A549 treated with Mapracorat at 1 μM for 4 hours (cell line): ENCODE results near the gene ZNF264. TPM values are rescaled to one million over a fixed set of nuclear protein-coding genes. Genes with fewer than 3 reads are reported as not detected.

ENCODE experiments used
- total RNA-seq: library from RNA; stranded (reverse); fragments of 200-300 nt; extraction: Qiagen RNA extraction; gene quantifications from 5 replicates; pipeline ENCODE4 v1.2.3, GENCODE V29; 2022

The ZNF264 gene
- total RNA-seq, result 5.5 to 9.0 TPM (median 8.4 TPM) in 5 replicates

GRCh38 chr19:57191141-57192076, at the start of gene ZNF264:
Gene ZNF264, plus strand, starts transcription at chr19:57191500. Its CDS starts 414 bp downstream, at chr19:57191914.

GRCh38 chr19:57167385-57167784, 23.9 kb upstream of the ZNF264 start, which contains the start of gene DUXA:
Gene DUXA, minus strand, starts transcription at chr19:57167485. Its CDS starts 42 bp downstream, at chr19:57167443.

GRCh38 chr19:57240311-57241090, 49.2 kb downstream of the ZNF264 start, which contains the start of gene ZNF805:
Gene ZNF805, plus strand, starts transcription at chr19:57240632. Its CDS starts 260 bp downstream, at chr19:57240892.

Other genes with a start within 250 kb of the ZNF264 start
- gene USP29, start 71.5 kb upstream of the ZNF264 start, total RNA-seq, result not detected in 5 replicates
- not detected in 5 replicates for gene ZIM3, start 46.3 kb upstream of the ZNF264 start, total RNA-seq
- not detected in 5 replicates for gene DUXA, start 24.0 kb upstream of the ZNF264 start, total RNA-seq
- gene AURKC, start 39.5 kb downstream of the ZNF264 start, total RNA-seq, result 0.25 to 0.66 TPM (median 0.49 TPM) in 4 of 5 replicates, not detected in the other
- 1.4 to 2.7 TPM (median 1.9 TPM) in 5 replicates for gene ZNF805, start 49.1 kb downstream of the ZNF264 start, total RNA-seq
- 0.81 to 1.2 TPM (median 1.1 TPM) in 5 replicates for gene ZNF460, start 89.0 kb downstream of the ZNF264 start, total RNA-seq
- gene ZNF543, start 129.0 kb downstream of the ZNF264 start, total RNA-seq, result 1.1 to 1.7 TPM (median 1.6 TPM) in 5 replicates
- 2.1 to 2.7 TPM (median 2.4 TPM) in 5 replicates for gene ZNF304, start 159.8 kb downstream of the ZNF264 start, total RNA-seq
- 13.7 to 16.4 TPM (median 16.3 TPM) in 5 replicates for gene TRAPPC2B, start 172.1 kb downstream of the ZNF264 start, total RNA-seq
- gene ZNF547, start 172.1 kb downstream of the ZNF264 start, total RNA-seq, result 0.85 to 1.5 TPM (median 1.4 TPM) in 5 replicates
- gene ZNF548, start 198.4 kb downstream of the ZNF264 start, total RNA-seq, result 3.3 to 5.0 TPM (median 3.7 TPM) in 5 replicates
- 3.8 to 7.0 TPM (median 4.9 TPM) in 5 replicates for gene ZNF17, start 219.7 kb downstream of the ZNF264 start, total RNA-seq
- 14.1 to 16.4 TPM (median 15.0 TPM) in 5 replicates for gene ZNF749, start 243.8 kb downstream of the ZNF264 start, total RNA-seq